DND-41 (cell line): ENCODE measurements around the gene NR2F1.

ENCODE experiments used
- CTCF ChIP-seq: IDR thresholded peaks from 2 replicates; pipeline ENCODE4 v1.5.1; 2012; ENCODE audit warnings: borderline replicate concordance, low read length, moderate library complexity, mild to moderate bottlenecking; ENCODE audit not compliant: poor library complexity, severe bottlenecking; ENCODE audit errors: extremely low read depth
- EZH2 ChIP-seq: IDR thresholded peaks from 3 replicates; pipeline ENCODE4 v1.6.1; 2012; ENCODE audit warnings: borderline replicate concordance, low read depth, mild to moderate bottlenecking, moderate library complexity, low read length, inconsistent platforms; ENCODE audit not compliant: severe bottlenecking

GRCh38 chr5:93586736-93587596, 3.9 kb downstream of the NR2F1 start:
- TF ChIP-seq CTCF = no peak
- no peak for TF ChIP-seq EZH2
